ENCODE measurements around the gene UNKL. TPM values are rescaled to one million over a fixed set of nuclear protein-coding genes. Genes with fewer than 3 reads are reported as not detected.

UNKL gene
- polyA plus RNA-seq, 1 donor from 2014 or later, result 9.2 TPM

DNA sequence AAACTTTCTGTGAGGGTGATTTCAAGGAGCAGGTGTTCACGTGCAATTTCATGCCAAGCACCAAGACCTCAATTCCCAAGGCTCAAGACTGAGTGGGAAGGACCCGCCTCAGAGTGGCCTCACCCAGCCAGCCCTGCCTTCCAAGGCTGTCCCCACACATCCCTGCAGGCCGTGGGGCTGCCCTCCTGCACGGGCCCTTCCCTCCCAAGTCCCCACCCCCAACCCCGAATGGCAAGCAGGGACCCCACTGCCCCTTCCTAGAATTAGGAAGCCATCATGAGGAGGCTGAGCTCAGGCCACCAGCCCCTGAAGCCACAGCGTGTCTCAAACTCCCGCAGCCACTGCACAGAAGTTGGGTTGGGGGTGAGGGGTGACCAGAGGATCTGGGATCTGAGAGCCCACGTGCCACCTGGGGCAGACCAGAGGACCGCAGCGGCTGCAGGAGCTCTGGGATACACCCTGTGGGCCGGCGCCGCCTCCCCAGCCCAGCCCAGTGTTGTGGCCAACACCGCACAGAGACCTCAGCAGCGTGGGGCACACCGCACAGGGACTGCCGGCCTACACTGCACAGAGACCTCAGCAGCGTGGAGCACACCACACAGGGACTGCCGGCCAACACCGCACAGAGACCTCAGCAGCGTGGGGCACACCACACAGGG lies 42.1 kb downstream of the UNKL start:
- Mint-ChIP-seq H3K27ac (no peak overlapping the region), H3K4me1 (no peaks in the 10 kb centered on the region), H3K9me3 (no peaks in the 10 kb centered on the region), H3K27me3 (no peaks in the 10 kb centered on the region), H3K36me3 (no peaks in the 10 kb centered on the region), H3K4me3 (no peak overlapping the region)

DNA sequence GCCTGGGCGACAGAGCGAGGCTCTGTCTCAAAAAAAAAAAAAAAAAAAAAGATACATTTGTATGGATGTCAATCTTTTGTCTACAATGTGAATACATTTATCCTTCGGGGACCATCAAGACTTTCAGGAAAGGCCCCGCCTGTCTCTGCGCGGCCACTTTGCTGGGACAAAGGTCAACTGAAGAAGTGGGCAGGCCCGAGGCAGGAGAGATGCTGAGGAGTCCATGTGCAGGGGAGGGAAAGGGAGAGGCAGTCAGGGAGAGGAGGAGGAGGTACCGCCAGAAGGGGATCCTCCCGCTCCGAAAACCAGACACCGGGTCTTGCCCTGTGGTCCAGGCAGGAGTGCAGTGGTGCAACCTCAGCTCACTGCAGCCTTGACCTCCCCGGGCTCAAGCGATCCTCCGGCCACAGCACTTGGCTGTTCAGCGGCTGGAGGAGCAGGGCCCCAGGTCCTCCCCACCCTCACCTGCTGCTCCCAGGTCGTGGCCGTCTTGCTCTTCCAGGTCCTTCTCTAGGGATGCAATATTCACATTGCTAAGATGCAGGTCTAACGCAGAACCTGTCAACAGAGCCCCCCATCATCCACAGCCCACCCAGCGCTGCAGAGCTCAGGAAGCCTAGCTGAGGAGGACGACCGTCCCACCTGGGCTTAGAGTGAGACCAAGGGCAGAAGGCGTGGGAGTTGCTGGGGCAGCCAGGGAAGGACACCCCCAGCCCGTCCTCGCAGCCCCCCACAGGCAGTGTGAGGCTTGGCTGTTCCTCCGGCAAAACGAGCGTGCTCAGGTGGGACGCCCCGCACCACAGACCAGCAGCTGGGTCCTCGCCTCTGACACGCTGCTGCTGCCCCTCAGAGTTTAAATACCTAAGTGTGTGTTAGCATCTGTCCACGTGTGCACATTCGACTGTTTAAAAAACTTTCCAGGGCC lies 43.2 kb downstream of the UNKL start:
- no peaks in the 10 kb centered on the region for H3K27me3 Mint-ChIP-seq
- H3K4me3 Mint-ChIP-seq, result no peak overlapping the region
- H3K4me1 Mint-ChIP-seq, result no peaks in the 10 kb centered on the region
- H3K36me3 Mint-ChIP-seq, result peaks cover 2% of the 10 kb centered on the region
- H3K9me3 Mint-ChIP-seq, result no peaks in the 10 kb centered on the region
- no peak overlapping the region for H3K27ac Mint-ChIP-seq

DNA sequence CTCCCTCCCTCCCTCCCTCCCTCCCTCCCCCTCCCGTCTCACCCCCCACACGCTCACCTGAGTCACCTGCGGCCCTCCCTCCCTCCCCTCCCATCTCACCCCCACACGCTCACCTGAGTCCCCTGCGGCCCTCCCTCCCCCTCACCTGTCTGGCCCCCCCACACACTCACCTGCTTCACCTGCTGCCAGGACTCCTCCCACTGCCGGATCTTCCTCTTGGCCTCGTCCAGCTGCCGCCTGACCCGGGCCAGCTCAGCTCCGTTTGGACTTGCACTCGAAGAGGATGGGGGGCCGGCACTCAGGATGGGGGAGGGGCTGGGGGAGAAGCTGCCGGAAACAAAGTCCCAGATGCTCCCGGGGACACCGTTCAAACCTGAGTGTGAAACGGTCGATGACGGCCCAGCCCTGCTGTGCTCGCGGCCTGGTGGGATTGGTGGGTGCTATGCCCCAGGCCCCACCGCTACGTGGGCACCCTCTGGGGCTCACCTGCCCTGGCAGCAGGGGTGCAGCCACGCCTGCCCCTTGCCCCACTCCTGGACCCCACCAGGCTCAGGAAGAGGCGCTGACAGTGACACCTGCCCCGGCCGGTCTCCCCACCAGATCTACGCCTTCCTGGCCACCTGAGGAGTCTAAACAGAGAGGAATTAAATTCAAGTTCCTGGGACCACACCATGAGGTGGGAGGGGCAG lies 46.9 kb downstream of the UNKL start:
- H3K4me1 Mint-ChIP-seq, result peaks cover 0 to 3% (median 2%) of the 10 kb centered on the region in 3 donors
- no peaks in the 10 kb centered on the region for H3K27me3 Mint-ChIP-seq
- H3K4me3 Mint-ChIP-seq, result peak overlapping the region in 1 of 4 donors; percentile 54
- no peaks in the 10 kb centered on the region for H3K9me3 Mint-ChIP-seq
- H3K36me3 Mint-ChIP-seq, result peaks cover 2% of the 10 kb centered on the region
- H3K27ac Mint-ChIP-seq, result no peak overlapping the region

DNA sequence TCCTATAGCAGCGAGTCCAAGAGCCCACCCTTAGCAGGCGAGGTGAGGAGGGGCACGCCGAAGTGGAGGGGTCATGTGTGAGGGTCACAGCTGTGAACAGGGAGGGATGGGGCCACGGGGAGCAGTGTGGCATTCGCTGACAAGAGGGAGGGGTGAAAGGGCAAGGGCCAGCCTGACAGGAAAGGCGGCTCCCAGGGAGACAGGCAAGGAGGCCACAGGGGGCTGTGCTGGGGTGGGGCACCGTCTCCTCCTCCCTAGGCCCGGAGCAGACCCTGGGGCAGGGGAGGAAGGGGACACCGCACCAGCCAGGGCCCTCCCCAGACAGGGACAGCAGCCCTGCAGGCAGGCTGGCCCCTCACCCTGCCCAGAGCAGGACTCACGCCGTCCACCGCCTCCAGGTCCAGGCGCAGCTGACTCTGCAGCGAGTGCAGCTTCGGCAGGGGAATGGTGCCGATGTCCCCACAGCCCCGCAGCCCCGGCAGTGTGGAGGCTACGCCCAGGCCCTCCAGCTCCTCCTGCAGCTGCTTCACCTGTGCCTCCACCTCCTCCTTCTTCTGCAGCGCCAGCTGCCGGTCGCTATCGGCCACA lies 47.7 kb downstream of the UNKL start:
- Mint-ChIP-seq H3K4me3 (no peak overlapping the region), H3K36me3 (peaks cover 2% of the 10 kb centered on the region), H3K4me1 (peaks cover 0 to 3% (median 2%) of the 10 kb centered on the region in 3 donors), H3K27ac (no peak overlapping the region), H3K27me3 (no peaks in the 10 kb centered on the region), H3K9me3 (no peaks in the 10 kb centered on the region)

DNA sequence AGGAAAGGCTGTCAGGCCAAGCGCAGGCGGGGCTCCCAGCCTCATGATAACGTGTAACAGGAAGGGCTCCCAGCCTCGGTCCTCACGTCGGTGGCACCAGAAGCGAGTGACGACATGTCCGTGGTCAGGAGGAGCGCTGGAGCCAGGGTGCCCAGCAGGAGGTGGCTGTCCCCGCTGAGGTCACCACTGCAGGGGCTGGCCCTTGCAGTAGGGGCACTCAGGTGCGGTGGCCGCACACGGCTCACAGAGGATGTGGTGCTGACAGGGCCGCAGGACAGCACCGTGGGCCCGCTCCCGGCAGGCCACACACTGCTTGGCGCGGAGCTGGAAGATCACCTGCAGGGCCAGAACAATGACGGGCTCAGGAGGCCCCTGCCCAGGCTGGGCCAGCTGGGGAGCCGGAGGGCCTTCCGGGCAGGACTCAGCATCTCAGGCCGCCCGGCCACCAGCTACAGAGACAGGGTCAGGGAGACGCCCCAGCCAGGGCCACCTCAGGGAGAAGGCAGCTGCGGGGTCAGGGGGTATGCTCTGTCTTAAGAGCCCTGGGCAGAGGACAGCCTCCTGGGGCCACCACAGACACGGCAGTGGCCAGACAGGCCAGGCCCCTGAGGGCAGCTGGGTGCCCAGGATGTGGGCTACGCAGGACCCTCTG lies 48.3 kb downstream of the UNKL start:
- Mint-ChIP-seq H3K9me3 (no peaks in the 10 kb centered on the region), H3K27me3 (no peaks in the 10 kb centered on the region), H3K4me3 (no peak overlapping the region), H3K36me3 (peaks cover 2% of the 10 kb centered on the region), H3K27ac (peak overlapping the region in 1 of 3 donors; percentile 85), H3K4me1 (peaks cover 0 to 3% (median 2%) of the 10 kb centered on the region in 3 donors)

DNA sequence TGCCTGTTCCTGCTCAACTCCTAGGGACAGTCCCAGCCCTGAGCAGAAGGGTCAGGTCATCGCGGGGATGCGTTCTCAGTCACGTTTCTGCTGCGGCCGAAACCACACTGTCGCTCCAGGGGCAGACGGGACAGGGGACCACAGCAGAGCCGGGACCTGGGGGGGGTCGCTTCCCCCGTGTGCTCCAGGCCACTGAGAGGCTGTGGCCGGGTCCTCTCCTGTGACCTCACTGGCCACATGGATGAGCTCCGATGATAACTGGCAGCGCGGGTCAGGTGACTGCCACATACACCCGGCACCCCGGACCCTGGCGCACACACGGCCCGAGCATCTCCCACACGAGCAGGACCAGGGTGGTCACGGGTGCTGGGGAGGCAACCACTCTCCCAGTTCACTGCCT lies 50.0 kb downstream of the UNKL start:
- H3K36me3 Mint-ChIP-seq, result peaks cover 2% of the 10 kb centered on the region
- no peak overlapping the region for H3K4me3 Mint-ChIP-seq
- no peak overlapping the region for H3K27ac Mint-ChIP-seq
- peaks cover 2 to 3% (median 2%) of the 10 kb centered on the region in 3 donors for H3K4me1 Mint-ChIP-seq
- H3K9me3 Mint-ChIP-seq, result no peaks in the 10 kb centered on the region
- no peaks in the 10 kb centered on the region for H3K27me3 Mint-ChIP-seq

DNA sequence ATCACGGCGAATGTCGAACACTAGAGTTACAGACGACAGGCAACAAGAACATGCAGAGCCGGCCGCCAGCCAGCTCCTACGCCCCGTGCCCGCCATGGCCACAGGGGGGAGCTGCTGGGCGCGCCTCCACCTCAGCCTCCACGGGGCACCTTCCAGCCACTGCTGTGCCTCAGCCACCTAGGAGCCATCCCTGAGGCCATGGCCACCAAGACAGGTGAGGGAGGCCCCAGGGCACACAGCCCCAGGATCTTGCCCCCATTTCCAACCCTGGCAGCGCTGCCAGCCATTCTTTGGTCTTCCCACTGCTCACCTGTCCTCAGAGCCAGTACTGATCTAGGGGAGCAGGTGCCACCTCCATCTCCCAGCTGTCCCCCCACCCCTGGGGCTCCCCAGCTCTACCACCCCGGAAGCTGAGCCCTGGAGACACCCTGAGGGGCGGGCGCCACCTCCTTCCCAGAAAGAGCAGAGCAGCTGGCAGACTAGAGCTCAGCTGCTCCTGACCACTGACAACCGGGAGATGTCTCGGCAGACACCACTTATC lies 50.9 kb downstream of the UNKL start:
- Mint-ChIP-seq H3K9me3 (no peaks in the 10 kb centered on the region), H3K27ac (peak overlapping the region; percentile 3 to 46 (median 44)), H3K4me1 (peaks cover 2 to 4% (median 3%) of the 10 kb centered on the region in 3 donors), H3K27me3 (no peaks in the 10 kb centered on the region), H3K36me3 (peaks cover 2% of the 10 kb centered on the region), H3K4me3 (peak overlapping the region in 1 of 4 donors; percentile 2)

DNA sequence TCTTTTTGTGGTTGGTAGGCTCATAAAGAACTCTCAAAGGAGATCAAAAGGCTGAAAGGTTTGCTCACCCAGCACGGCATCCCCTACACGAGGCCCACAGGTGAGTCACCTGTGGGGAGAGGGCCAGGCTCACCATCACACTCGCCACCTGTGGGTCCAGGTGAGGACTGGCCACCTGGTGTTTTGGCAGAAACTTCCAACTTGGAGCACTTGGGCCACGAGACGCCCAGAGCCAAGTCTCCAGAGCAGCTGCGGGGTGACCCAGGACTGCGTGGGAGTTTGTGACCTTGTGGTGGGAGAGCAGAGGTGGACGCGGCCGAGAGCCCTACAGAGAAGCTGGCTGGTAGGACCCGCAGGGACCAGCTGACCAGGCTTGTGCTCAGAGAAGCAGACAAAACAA lies 51.7 kb downstream of the UNKL start:
- H3K9me3 Mint-ChIP-seq, result no peaks in the 10 kb centered on the region
- H3K4me1 Mint-ChIP-seq, result peaks cover 2 to 8% (median 4%) of the 10 kb centered on the region in 3 donors
- no peaks in the 10 kb centered on the region for H3K27me3 Mint-ChIP-seq
- peak overlapping the region in 1 of 3 donors; percentile 64 for H3K27ac Mint-ChIP-seq
- H3K36me3 Mint-ChIP-seq, result peaks cover 2% of the 10 kb centered on the region
- no peak overlapping the region for H3K4me3 Mint-ChIP-seq

DNA sequence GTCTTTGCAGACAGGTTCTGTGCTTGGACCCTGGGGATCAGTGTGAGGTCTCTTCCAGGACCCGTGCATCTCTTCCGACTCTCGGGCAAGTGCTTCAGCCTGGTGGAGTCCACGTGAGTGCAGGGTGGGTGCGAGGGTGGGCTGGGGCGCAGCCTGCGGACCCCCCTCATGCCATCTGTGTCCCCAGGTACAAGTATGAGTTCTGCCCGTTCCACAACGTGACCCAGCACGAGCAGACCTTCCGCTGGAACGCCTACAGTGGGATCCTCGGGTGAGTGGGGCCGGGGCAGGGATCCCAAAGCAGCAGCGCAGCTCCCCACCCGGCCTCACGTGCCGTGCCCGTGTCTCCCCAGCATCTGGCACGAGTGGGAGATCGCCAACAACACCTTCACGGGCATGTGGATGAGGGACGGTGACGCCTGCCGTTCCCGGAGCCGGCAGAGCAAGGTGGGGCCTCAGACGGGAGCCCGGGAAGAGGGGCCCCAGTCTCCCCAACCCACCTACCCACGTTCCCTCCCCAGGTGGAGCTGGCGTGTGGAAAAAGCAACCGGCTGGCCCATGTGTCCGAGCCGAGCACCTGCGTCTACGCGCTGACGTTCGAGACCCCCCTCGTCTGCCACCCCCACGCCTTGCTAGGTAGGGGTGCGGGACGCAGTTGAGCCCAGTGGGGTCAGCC lies 52.7 kb downstream of the UNKL start:
- peaks cover 2% of the 10 kb centered on the region for H3K36me3 Mint-ChIP-seq
- H3K27me3 Mint-ChIP-seq, result no peaks in the 10 kb centered on the region
- H3K27ac Mint-ChIP-seq, result no peak overlapping the region
- H3K4me1 Mint-ChIP-seq, result peaks cover 2 to 8% (median 4%) of the 10 kb centered on the region in 3 donors
- no peaks in the 10 kb centered on the region for H3K9me3 Mint-ChIP-seq
- no peak overlapping the region for H3K4me3 Mint-ChIP-seq

DNA sequence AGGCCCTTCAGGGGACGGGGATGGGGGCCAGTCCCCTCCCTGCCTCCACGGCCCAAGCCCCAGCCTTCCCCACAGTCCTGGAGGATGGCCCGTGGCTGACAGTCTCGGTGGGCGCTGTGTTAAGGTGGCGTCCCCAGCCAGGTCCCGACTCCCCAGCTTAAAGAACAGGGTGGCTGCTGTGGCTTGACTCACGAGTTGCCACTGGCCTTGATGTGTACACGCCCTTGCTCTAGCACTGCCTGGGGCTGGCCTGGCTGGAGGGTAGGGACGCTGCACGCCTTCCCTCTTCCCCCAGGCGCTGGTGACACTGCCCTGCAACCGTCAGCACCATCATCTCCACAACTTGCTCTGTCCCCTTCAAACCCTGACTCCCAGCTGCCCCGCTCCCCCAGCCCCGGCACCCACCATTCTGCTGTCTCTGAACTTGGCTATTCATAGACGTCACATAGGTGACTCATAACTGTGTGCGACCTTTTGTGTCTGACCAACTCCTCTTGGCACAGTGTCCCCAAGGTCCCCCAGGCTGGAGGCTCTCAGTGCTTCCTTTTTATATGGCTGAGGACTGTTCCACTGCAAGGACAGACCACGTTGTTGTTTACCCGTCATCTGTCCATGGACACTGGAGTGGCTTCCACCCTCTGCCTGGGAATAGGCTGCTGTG lies 56.5 kb downstream of the UNKL start:
- H3K36me3 Mint-ChIP-seq, result no peaks in the 10 kb centered on the region
- H3K4me3 Mint-ChIP-seq, result peak overlapping the region in 3 of 4 donors; percentile 25 to 46 (median 43)
- peaks cover 9 to 13% (median 10%) of the 10 kb centered on the region in 3 donors for H3K4me1 Mint-ChIP-seq
- no peaks in the 10 kb centered on the region for H3K9me3 Mint-ChIP-seq
- H3K27me3 Mint-ChIP-seq, result no peaks in the 10 kb centered on the region
- peak overlapping the region in 2 of 3 donors; percentile 46 to 68 for H3K27ac Mint-ChIP-seq

DNA sequence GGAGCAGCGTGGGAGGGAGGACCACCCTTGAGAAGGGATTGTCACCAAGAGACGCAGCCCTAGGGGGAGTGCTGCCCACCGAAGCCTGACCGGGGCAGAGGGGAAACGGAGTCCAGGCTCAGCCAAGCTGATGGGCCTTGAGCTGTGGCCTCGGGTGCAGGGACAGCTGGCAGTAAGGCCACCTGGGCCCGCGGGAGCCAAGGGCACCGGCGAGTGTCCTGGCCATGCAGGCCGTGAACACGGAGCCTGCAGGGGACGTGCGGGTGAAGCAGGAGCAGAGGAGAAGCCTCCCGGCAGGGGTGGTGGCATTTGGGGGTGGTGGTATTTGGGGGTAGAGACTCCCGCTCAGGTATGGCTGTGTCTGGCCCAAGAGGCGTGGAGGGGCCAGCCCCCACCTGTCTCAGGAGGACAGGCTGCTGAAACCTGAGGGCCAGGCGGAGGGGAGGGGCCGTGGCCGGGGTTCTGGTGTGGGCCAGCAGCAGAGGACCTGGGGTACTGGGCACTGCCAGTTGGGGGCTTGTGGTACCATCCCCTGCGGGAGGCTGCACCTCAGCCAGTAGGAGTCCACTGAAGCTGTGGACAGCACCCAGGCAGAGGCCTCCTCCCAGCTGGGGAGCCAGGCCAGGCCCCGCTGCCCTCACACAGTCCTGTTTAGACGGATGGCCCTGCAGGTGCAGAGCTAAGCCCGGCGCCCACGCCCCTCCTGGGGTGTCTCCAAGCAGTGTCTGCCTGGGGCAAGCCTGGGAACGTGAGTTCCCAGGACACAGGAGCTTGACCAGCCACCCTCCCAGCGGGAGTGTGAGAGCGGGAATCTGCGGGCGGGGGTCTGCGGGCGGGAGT lies 58.2 kb downstream of the UNKL start:
- no peak overlapping the region for H3K4me3 Mint-ChIP-seq
- H3K9me3 Mint-ChIP-seq, result no peaks in the 10 kb centered on the region
- H3K27me3 Mint-ChIP-seq, result no peaks in the 10 kb centered on the region
- H3K36me3 Mint-ChIP-seq, result no peaks in the 10 kb centered on the region
- H3K27ac Mint-ChIP-seq, result peak overlapping the region in 1 of 3 donors; percentile 86
- H3K4me1 Mint-ChIP-seq, result peaks cover 15 to 21% (median 17%) of the 10 kb centered on the region in 3 donors

DNA sequence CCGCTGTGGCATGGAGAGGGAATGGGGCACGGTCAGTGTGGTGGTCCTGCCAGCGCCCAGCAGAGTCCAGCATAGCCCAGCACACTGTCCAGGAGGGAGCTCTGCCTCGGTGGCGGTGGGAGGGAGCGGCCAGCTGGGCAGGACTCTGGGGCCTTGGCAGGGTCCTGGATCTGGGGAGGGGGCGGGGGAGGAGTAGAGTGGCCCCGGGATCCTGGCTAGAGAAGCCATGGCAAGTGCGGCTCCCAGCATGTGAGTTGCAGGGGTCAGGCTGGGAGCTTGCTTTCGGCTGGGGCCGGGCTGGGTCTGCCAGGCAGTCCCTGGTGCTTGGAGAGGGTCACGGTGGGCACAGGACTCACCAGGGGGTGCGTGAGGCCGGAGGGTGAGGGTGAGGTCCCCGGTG lies 58.9 kb downstream of the UNKL start:
- peak overlapping the region in 1 of 3 donors; percentile 53 for H3K27ac Mint-ChIP-seq

More for the DNA sequence above, 58.9 kb downstream of the UNKL start:
- Mint-ChIP-seq H3K9me3 (no peaks in the 10 kb centered on the region), H3K36me3 (no peaks in the 10 kb centered on the region), H3K4me1 (peaks cover 17 to 22% (median 17%) of the 10 kb centered on the region in 3 donors), H3K4me3 (peak overlapping the region in 1 of 4 donors; percentile 7), H3K27me3 (no peaks in the 10 kb centered on the region)
